NT2/D1 (cell line): ENCODE results near the gene IL22RA1.

Experiments used
- SUZ12 ChIP-seq: IDR thresholded peaks from 2 replicates; pipeline ENCODE4 v1.6.1; 2011; ENCODE audit not compliant: insufficient read length, insufficient read depth; ENCODE audit errors: extremely low read depth
- ZNF274 ChIP-seq: IDR thresholded peaks from 2 replicates; pipeline ENCODE4 v1.6.1; 2011; ENCODE audit warnings: mild to moderate bottlenecking, low read depth, low read length

DNA sequence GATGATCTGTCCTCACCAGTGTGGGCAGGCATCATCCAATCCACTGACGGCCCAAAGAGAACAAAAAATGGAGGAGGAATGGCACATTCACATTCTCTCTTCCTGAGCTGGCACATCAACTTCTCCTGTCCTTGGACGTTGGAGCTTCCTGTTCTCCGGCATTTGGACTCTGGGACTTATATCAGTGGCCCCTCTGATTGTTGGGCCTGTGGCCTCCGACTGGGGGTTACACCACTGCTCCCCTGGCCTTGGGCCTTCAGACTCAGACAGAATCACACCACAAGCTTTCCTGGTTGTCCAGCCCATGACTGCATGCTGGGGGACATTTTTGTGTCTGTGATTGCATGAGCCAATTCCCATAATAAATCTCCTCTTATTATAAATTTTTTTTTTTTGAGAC is 24.1 kb upstream of the IL22RA1 start:
- no peak for TF ChIP-seq SUZ12
- no peak for TF ChIP-seq ZNF274
